Activated naive CD4-positive, alpha-beta T cell treated with anti-CD3 and anti-CD28 coated beads for 36 hours (primary cell): ENCODE results near the gene CRAMP1. TPM values are rescaled to one million over a fixed set of nuclear protein-coding genes. Genes with fewer than 3 reads are reported as not detected.
"Not testable (repeated sequence)": the region's sequence is repeated elsewhere in the genome, so short reads cannot be mapped to it uniquely, and the experiment has no call there.

Source experiments
- CTCF ChIA-PET: fragments of 350-600 bp; sonication (Branson Sonifier 250); formaldehyde crosslinking; loops from one replicate; lab custom pipeline; 2021; ENCODE audit warnings: antibody characterized with exemption; lab: Charles Lee
- DNase-seq: peaks from one replicate; pipeline ENCODE4 v3.0.0-alpha.2; 2020
- H3K27ac Mint-ChIP-seq: one replicate; pipeline ENCODE4 v1.8.0; 2021; ENCODE audit warnings: mild to moderate bottlenecking, mixed read lengths
- H3K27me3 Mint-ChIP-seq: one replicate; pipeline ENCODE4 v1.8.0; 2021; ENCODE audit warnings: low read depth, mixed read lengths
- H3K36me3 Mint-ChIP-seq: one replicate; pipeline ENCODE4 v1.8.0; 2021; ENCODE audit warnings: low read depth, mixed read lengths
- H3K4me1 Mint-ChIP-seq: one replicate; pipeline ENCODE4 v1.8.0; 2021; ENCODE audit warnings: low read depth, mixed read lengths
- H3K4me3 Mint-ChIP-seq: one replicate; pipeline ENCODE4 v1.8.0; 2021; ENCODE audit warnings: mild to moderate bottlenecking, moderate library complexity, mixed read lengths
- H3K9me3 Mint-ChIP-seq: one replicate; pipeline ENCODE4 v1.8.0; 2021; ENCODE audit warnings: mixed read lengths
- intact Hi-C: fragments of 100-400 bp; cut with micrococcal nuclease; formaldehyde crosslinking; loops from one replicate; pipeline ENCODE4 v1.15.1; 2023
- total RNA-seq, 2 experiments: library from RNA; stranded (reverse); gene quantifications; one replicate each; pipeline ENCODE4 v1.2.3, GENCODE V29; 2021

Gene CRAMP1
- total RNA-seq, 2 experiments from 2014 or later = 11.3 to 15.7 TPM

DNA sequence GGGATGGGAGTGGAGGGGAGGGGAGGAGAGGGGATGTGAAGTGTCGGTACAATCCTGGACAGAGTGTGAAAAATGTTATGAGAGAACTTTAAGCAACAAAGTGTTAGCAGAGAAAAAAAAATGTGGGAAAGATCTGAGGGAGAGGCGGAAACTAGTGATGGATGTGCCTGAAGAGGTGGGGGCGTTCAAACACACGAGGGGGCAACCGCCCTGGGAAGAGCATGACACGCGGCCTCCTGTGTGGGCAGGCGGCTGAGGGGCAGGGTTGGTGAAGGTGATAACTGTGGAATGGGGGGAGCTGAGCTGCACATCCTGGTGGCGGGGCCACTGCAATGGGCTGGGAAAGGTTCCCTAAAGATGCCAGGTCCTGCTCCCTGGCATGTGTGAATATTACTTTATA, 30.4 kb upstream of the CRAMP1 start:
- no peaks in the 10 kb centered on the region for H3K27me3 Mint-ChIP-seq
- no peaks in the 10 kb centered on the region for H3K36me3 Mint-ChIP-seq
- H3K4me1 Mint-ChIP-seq = no peaks in the 10 kb centered on the region
- CTCF ChIA-PET = no interaction called here
- H3K9me3 Mint-ChIP-seq = no peaks in the 10 kb centered on the region
- H3K4me3 Mint-ChIP-seq = no peak overlapping the region
- DNase-seq = no peak
- intact Hi-C loops = no loop called here
- no peak overlapping the region for H3K27ac Mint-ChIP-seq

DNA sequence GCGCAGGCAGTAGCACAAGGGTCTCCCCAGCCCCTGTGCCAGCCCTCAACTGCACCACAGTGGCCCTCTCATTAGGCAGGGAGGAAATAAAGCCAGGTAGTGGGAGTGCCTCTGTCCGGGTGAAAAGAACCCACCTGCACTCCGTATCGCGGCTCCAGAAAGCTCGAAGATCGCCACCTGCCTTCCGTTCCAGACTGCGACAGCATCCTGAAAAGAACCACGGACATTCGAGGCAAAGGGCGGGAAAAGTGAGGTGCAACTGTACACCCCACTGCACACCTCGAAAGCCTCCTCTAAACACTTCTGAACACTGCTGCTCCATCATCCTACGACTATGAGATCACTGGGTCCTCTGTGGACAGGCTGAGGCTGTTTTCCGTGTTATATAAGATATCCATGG, 29.0 kb upstream of the CRAMP1 start:
- CTCF ChIA-PET = no interaction called here

DNA sequence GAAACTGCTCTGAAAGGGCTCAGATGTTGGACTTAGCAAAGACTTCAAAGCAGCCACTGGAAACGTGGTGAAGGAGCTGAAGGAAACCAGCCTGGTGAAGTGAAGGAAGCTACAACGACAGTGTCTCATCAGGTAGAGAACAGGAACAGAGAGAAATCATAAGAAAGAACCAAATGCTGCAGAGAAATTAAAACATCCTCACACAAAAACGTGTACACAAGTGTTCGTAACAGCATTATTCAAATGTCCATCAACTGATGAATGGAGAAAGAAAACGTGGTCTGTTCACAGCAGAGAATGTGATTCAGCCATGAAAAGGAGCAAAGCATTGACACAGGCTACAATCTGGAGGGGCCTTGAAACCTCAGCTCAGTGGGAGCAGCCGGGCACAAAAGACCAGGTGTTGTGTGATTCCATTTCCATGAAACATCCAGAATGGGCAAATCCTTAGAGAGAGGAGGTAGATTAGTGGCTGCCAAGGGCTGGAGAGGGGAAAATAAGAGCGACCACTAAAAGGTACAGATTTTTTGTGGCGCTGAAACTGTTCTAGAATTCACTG, 27.2 kb upstream of the CRAMP1 start:
- no peak for DNase-seq
- Mint-ChIP-seq H3K27me3 (no peaks in the 10 kb centered on the region), H3K9me3 (no peaks in the 10 kb centered on the region), H3K36me3 (no peaks in the 10 kb centered on the region), H3K4me1 (no peaks in the 10 kb centered on the region), H3K4me3 (no peak overlapping the region), H3K27ac (no peak overlapping the region)
- intact Hi-C loops = no loop called here
- CTCF ChIA-PET = no interaction called here

More for the DNA sequence above, 29.0 kb upstream of the CRAMP1 start:
- DNase-seq = no peak
- intact Hi-C loops = no loop called here
- H3K36me3 Mint-ChIP-seq = no peaks in the 10 kb centered on the region
- H3K4me3 Mint-ChIP-seq = no peak overlapping the region
- H3K27ac Mint-ChIP-seq = no peak overlapping the region
- no peaks in the 10 kb centered on the region for H3K4me1 Mint-ChIP-seq
- H3K9me3 Mint-ChIP-seq = no peaks in the 10 kb centered on the region
- no peaks in the 10 kb centered on the region for H3K27me3 Mint-ChIP-seq

DNA sequence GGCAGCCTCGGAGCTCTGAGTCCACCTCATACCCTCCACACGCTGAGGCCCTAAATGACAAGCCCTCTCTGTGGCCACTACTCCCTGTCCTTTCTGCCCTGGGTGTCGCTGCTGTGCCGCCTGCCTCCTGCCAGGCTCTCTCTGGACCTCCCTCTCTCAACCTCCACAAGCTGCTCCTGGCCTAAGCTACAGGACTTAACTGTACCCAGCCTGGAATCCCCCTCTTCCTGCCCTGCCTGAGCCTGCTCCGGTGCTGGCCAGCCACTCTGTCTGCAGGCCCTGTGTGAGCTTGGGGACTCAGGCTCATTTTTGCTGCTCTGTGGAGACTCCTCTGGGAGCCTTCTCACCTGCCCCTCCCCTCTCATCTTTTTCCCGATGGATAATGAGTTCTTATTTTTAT, 21.8 kb upstream of the CRAMP1 start:
- Mint-ChIP-seq H3K27ac (no peak overlapping the region), H3K4me3 (no peak overlapping the region), H3K36me3 (no peaks in the 10 kb centered on the region), H3K9me3 (no peaks in the 10 kb centered on the region), H3K4me1 (no peaks in the 10 kb centered on the region), H3K27me3 (no peaks in the 10 kb centered on the region)
- no peak for DNase-seq
- CTCF ChIA-PET = no interaction called here
- intact Hi-C loops = no loop called here

DNA sequence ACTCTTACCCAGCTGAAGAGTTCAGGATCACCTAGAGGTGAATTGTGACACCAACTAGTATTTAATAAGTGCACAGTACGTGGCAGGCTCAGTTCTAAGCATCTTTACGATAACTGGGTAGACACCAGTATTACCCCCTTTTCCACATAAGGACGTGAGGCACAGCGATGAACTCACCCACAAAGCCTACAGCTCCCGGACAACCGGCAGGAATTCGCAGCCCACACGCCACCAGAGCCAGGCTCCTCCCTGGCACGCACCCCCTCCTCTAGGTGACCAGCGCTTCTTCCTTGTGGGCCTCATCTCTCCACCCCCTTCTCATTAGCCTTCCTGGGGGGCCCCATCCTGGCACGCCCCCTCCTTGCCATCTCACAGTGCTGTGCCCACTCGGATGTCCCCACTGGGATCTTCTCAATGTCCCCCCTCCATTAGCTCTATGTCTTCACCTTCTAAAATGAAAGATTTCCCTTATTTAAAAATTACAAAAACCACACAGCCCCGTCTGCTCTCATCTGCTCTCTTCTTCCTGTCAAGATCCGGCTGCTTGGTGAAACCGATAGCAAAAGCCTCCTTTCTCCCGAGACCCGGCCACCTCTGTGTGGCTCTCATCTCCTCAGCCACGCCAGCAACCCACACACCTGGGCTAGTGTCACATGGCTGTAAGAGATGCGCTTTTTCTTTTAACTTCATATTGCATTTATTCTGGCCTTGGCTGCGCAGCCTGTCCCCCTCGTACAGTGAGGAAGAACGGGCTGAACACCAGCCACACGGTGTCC, 21.0 kb upstream of the CRAMP1 start:
- Mint-ChIP-seq H3K9me3 (no peaks in the 10 kb centered on the region), H3K36me3 (no peaks in the 10 kb centered on the region), H3K4me1 (no peaks in the 10 kb centered on the region), H3K27ac (no peak overlapping the region), H3K4me3 (no peak overlapping the region), H3K27me3 (no peaks in the 10 kb centered on the region)
- intact Hi-C loops = no loop called here
- no peak for DNase-seq
- CTCF ChIA-PET = no interaction called here

DNA sequence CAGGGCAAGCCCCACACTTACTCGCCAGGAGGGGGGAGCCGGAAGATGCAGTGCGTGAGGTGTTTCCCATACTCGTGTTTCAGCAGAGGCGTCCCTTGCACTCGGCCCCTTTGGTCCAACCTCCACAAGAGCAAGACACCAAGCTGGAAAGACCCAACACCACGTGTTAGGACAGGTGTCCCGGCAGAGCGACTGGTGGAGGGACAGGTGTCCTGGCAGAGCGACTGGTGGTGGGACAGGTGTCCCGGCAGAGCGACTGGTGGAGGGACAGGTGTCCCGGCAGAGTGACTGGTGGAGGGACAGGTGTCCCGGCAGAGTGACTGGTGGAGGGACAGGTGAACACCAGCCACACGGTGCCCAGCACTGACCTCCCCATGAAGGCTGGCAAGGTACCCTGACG, 19.7 kb upstream of the CRAMP1 start:
- H3K36me3 Mint-ChIP-seq = no peaks in the 10 kb centered on the region
- H3K9me3 Mint-ChIP-seq = no peaks in the 10 kb centered on the region
- H3K4me3 Mint-ChIP-seq = no peak overlapping the region
- CTCF ChIA-PET = no interaction called here
- H3K27ac Mint-ChIP-seq = no peak overlapping the region
- DNase-seq = no peak
- H3K27me3 Mint-ChIP-seq = no peaks in the 10 kb centered on the region
- intact Hi-C loops = no loop called here
- H3K4me1 Mint-ChIP-seq = no peaks in the 10 kb centered on the region

DNA sequence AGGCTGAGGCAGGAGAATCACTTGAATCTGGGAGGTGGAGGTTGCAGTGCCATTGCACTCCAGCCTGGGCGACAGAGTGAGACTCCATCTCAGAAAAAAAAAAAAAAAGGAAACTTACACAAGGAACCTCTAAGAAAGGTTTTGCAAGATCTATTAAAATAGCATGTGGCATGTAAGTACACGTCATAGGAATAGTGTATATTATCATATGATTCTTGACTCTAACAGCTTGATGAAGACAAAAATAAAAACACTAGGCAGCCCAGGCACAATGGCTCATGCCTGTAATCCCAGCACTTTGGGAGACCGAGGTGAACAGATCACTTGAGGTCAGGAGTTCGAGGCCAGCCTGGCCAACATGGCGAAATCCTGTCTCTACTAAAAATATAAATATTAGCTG, 16.6 kb upstream of the CRAMP1 start:
- H3K4me1 Mint-ChIP-seq, H3K9me3 Mint-ChIP-seq, H3K4me3 Mint-ChIP-seq, H3K27ac Mint-ChIP-seq, CTCF ChIA-PET, DNase-seq, intact Hi-C loops, H3K27me3 Mint-ChIP-seq, H3K36me3 Mint-ChIP-seq: not testable (repeated sequence)

DNA sequence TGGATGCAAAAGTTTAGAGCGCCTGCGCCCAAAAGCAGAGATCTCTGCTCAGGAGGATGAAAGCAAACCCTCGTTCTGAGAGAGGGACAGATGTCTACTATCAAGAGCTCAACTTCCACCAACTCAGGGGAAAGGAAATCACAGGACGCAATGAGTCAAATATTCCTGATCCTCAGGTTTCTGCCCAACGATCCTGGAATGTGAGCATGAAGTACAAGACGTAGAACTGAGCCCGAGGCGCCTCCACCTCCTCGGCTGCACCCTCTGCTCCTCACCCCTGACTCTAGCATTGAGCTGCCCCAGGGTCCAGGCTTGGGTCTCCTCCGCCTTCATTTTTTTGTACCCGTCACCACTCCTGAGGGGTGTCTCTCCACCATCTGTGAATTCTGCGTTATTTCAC, 15.6 kb upstream of the CRAMP1 start:
- CTCF ChIA-PET = no interaction called here
- H3K9me3 Mint-ChIP-seq = no peaks in the 10 kb centered on the region
- intact Hi-C loops = no loop called here
- H3K36me3 Mint-ChIP-seq = no peaks in the 10 kb centered on the region
- no peak overlapping the region for H3K4me3 Mint-ChIP-seq
- no peak overlapping the region for H3K27ac Mint-ChIP-seq
- no peaks in the 10 kb centered on the region for H3K27me3 Mint-ChIP-seq
- H3K4me1 Mint-ChIP-seq = no peaks in the 10 kb centered on the region
- no peak for DNase-seq

DNA sequence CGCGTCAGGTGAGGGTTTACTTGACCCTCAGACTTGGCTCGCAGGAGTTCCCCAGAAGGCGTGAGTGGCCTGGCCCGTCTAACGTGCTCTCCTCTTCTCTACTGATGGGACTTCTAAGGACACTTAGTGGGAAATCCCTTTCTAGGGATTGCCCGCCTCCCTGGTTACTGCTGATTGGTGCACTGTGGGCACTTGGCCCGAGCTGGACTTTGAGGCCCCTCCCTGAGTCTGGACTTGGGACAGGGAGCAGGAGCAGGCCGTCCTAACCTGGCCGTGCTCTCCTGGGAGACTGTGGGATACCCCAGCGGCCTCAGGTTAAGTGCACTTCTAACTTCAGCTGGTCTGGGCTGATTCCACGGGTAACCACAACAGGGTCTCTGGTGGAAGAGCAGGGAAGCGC, 15.0 kb upstream of the CRAMP1 start:
- CTCF ChIA-PET = no interaction called here
- H3K4me1 Mint-ChIP-seq = no peaks in the 10 kb centered on the region
- no peaks in the 10 kb centered on the region for H3K27me3 Mint-ChIP-seq
- no peak overlapping the region for H3K27ac Mint-ChIP-seq
- DNase-seq = no peak
- intact Hi-C loops = no loop called here
- H3K4me3 Mint-ChIP-seq = no peak overlapping the region
- H3K9me3 Mint-ChIP-seq = no peaks in the 10 kb centered on the region
- H3K36me3 Mint-ChIP-seq = no peaks in the 10 kb centered on the region

DNA sequence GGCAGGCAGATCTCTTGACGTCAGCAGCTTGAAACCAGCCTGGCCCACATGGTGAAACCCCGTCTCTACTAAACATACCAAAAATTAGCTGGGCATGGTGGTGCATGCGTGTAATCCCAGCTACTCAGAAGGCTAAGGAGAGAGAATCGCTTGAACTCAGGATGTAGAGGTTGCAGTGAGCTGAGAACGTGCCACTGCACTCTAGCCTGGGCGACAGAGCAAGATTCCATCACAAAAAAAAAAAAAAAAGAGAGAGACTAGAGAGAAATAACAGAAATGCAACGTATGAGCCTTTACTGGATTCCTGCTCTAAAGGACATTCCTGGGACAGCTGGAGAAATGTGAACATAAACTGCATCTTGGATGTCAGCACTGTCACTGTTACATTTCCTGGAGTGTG, 11.1 kb upstream of the CRAMP1 start:
- Mint-ChIP-seq H3K9me3 (no peaks in the 10 kb centered on the region), H3K27ac (no peak overlapping the region), H3K4me3 (no peak overlapping the region), H3K36me3 (no peaks in the 10 kb centered on the region), H3K4me1 (no peaks in the 10 kb centered on the region), H3K27me3 (no peaks in the 10 kb centered on the region)
- CTCF ChIA-PET = no interaction called here
- no peak for DNase-seq
- intact Hi-C loops = no loop called here

DNA sequence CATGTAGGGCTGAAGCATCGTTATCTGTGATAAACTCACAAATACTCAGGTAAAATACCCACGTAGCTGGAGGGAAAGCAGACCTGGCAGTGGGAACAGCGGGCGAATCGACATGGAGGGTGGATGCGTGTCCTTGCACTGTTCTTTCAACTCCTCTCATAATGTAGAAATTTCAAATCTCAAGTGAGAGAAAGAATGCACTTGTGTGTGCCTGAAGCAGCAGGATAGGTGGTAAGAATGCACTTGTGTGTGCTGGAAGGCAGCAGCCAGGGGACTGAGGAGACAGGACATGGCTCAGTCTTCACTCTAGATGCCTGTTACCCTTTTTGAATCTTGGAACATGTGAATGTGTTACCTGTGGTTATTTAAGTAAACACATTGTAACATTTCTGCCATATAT, 10.7 kb upstream of the CRAMP1 start:
- H3K27me3 Mint-ChIP-seq = no peaks in the 10 kb centered on the region
- CTCF ChIA-PET = no interaction called here
- intact Hi-C loops = no loop called here

DNA sequence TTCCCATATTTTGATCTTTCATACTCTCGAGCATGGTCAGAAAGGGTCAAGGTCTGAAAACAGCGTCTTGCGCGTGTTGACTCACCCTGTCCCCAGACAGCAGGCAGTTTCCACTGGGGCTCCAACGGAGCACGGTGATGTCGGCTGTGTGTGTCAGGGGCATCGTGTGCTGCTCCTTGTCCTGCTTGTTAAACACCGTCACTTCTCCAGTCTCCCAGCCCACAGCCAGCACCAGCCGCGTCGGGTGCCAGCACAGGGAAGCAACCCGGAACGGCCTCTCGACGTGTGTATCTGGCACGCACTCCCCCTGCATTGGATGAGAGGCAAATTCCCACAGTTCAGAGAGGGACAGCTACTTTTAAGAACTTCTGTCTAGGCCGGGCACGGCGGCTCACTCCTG, 9.9 kb upstream of the CRAMP1 start:
- Mint-ChIP-seq H3K9me3 (no peaks in the 10 kb centered on the region), H3K27me3 (no peaks in the 10 kb centered on the region), H3K36me3 (no peaks in the 10 kb centered on the region), H3K4me1 (no peaks in the 10 kb centered on the region), H3K4me3 (no peak overlapping the region), H3K27ac (no peak overlapping the region)
- CTCF ChIA-PET = interaction anchor here (0.9 kb wide), 1 partner anchor 34 kb away, joined by 3 read pairs; no protein-coding TSS in a partner anchor
- intact Hi-C loops = no loop called here
- no peak for DNase-seq

More for the DNA sequence above, 10.7 kb upstream of the CRAMP1 start:
- H3K36me3 Mint-ChIP-seq = no peaks in the 10 kb centered on the region
- no peaks in the 10 kb centered on the region for H3K9me3 Mint-ChIP-seq
- no peaks in the 10 kb centered on the region for H3K4me1 Mint-ChIP-seq
- DNase-seq = no peak
- no peak overlapping the region for H3K27ac Mint-ChIP-seq
- H3K4me3 Mint-ChIP-seq = no peak overlapping the region

DNA sequence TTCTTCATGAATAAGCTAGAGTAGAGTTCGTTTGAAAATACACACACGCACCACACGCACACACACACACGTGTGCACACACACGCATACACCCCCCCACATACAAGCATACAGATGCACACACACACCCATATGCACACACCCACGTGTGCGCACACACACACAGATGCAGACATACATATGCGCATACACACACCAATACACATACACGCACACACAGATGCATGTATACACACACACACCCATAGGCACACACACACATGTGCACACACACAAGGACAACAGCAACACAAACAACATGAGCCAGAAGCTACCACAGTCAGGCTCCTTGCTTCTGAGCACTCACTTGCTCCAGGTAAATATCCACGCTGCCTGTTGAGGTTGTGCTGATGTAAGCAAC, 5.4 kb upstream of the CRAMP1 start:
- Mint-ChIP-seq H3K9me3 (no peaks in the 10 kb centered on the region), H3K27me3 (no peaks in the 10 kb centered on the region), H3K4me3 (no peak overlapping the region), H3K36me3 (no peaks in the 10 kb centered on the region), H3K27ac (no peak overlapping the region), H3K4me1 (peaks cover 9% of the 10 kb centered on the region)
- DNase-seq = no peak
- intact Hi-C loops = no loop called here
- CTCF ChIA-PET = interaction anchor here (0.6 kb wide), 1 partner anchor 77 kb away, joined by 3 read pairs; no protein-coding TSS in a partner anchor
